Measurements from ENCODE around the gene FFAR1.

The FFAR1 gene

DNA sequence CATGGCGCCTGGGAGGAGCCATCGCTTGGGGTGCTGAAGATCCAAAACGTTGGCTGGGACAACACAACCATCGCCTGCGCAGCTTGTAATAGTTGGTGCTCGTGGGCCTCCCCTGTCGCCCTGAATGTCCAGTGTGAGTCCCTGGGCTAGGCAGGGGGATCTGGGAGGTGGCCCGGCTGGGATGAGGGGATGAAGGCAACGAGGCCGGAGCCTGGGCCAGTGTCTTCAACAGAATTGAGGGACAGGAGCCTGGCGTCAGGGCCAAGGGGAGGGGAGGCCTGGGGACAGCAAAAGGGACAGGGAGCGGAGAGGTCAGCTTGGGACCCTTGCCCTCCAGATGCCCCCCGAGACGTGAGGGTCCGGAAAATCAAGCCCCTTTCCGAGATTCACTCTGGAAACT lies 6.7 kb upstream of the FFAR1 start:
- in situ Hi-C loops (cut with HindIII; ENCODE audit: low sequenced_read_pairs): no loop called here

DNA sequence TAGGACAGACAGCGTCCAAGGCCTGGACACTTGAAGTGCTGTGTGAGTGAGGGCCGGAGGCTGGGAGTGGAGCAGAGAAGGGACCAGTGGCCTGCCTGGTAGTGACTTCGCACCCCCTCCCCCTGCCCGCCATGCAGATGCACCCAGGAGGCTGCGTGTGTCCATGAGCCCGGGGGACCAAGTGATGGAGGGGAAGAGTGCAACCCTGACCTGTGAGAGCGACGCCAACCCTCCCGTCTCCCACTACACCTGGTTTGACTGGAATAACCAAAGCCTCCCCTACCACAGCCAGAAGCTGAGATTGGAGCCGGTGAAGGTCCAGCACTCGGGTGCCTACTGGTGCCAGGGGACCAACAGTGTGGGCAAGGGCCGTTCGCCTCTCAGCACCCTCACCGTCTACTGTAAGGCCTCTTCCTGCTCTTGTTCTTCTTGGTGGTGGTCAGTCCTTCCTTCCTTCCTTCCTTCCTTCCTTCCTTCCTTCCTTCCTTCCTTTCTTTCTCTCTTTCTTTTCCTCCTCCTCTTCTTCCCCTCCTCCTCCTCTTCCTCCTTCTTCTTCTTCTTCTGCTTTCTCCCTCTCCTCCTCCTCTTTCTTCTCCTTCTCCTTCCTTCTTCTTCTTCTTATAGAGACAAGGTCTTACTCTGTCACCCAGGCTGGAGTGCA lies 6.0 kb upstream of the FFAR1 start:
- in situ Hi-C loops (cut with HindIII; ENCODE audit: low sequenced_read_pairs): no loop called here

DNA sequence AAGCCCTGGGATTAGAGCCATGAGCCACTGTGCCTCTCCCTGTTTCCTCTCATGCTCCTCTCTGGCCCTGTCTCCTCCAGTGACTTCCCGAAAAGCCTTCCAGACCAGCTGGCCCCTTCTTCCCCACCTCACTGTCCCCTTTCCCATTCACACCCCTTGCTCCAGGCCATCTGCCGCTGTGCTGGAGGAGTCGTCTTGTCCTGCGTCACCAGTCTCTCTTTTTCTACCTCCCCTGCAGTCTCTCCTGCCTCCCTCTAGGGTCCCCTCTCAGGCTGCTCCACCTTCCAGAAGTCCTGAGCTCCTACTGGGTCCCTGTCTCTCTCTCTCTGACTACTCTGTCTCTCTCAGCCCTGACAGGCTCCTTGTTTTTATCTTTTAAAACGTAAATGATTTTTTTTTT lies 5.3 kb upstream of the FFAR1 start:
- in situ Hi-C loops (cut with HindIII; ENCODE audit: low sequenced_read_pairs): no loop called here

DNA sequence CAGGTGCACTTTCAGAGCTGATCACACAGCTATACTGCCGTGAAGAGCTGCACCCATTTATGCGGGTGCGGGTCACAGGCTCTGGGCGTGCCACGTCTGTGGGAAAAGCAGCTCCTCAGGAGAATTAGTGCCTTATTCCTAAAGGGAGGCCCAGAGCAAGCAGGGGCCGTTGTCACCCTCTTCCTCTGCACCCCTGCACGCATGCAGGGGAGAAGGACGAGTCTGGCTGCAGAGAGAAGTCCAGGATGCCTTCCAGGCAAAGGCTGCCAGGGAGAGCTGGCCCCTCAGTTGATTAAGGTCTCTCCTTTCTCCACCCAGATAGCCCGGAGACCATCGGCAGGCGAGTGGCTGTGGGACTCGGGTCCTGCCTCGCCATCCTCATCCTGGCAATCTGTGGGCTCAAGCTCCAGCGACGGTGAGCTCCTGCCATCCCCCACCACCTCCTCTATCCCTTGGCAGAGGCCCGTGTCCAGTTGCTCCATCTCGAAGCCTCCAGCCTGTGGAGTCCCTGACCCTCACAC lies 3.1 kb upstream of the FFAR1 start:
- in situ Hi-C loops (cut with HindIII; ENCODE audit: low sequenced_read_pairs): no loop called here

DNA sequence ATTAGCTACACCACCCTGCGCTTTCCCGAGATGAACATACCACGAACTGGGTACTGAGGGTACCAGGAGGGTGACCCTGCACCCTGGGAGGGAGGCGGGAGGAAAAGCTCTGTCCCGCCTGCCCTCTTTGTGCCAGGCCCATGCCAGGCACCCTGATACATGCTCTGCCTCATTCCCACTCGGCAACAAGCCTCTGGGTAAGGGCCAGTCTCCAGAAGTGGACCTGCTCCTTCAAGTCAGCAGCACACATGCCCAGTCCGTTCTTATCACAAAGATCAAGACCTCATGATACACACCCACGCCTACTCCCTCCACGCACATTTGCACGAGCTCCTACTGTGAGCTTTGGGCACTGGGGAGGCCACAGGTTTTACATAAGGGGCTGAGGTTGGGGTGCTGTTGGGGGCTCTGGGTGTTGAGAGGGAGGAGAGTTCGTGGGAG lies 2.0 kb upstream of the FFAR1 start:
- in situ Hi-C loops (cut with HindIII; ENCODE audit: low sequenced_read_pairs): no loop called here

DNA sequence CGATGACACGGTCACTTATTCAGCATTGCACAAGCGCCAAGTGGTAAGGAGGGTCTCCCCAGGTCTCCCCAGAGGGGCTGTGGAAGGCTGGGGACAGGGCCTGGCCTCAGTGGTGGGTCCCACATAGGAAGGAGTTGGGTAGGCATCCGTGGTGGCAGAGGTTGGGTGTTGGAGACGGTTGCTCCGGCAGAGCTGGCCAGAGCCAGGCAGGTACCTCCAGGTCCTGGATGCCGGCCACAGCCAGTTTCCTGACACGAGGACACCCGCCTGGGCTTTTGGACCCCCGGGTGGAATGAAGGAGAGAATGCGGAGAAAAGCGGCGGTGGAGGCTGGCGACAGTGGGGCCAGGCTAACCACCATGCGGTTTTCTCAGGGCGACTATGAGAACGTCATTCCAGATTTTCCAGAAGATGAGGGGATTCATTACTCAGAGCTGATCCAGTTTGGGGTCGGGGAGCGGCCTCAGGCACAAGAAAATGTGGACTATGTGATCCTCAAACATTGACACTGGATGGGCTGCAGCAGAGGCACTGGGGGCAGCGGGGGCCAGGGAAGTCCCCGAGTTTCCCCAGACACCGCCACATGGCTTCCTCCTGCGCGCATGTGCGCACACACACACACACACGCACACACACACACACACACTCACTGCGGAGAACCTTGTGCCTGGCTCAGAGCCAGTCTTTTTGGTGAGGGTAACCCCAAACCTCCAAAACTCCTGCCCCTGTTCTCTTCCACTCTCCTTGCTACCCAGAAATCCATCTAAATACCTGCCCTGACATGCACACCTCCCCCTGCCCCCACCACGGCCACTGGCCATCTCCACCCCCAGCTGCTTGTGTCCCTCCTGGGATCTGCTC lies 1.3 kb upstream of the FFAR1 start:
- in situ Hi-C loops (cut with HindIII; ENCODE audit: low sequenced_read_pairs): no loop called here

DNA sequence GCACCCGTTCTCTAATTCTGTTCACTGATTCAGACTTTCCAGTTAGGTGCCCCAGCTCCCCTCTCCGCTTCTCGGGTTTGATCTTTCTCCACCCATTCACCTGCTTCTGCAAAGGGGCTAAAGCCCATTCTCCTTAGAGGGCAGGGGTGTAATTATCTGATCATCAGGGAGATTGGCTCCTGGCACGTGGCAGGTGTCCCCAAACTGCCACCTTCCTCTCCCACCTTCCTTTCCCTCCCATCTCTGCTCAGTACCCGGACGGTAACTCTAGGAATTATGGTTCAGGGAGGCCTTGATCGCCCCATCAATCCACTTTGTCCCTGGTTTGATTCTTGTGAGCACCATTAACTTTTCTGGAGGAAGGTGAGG lies 212 bp downstream of the FFAR1 start:
- in situ Hi-C loops (cut with HindIII; ENCODE audit: low sequenced_read_pairs): no loop called here

DNA sequence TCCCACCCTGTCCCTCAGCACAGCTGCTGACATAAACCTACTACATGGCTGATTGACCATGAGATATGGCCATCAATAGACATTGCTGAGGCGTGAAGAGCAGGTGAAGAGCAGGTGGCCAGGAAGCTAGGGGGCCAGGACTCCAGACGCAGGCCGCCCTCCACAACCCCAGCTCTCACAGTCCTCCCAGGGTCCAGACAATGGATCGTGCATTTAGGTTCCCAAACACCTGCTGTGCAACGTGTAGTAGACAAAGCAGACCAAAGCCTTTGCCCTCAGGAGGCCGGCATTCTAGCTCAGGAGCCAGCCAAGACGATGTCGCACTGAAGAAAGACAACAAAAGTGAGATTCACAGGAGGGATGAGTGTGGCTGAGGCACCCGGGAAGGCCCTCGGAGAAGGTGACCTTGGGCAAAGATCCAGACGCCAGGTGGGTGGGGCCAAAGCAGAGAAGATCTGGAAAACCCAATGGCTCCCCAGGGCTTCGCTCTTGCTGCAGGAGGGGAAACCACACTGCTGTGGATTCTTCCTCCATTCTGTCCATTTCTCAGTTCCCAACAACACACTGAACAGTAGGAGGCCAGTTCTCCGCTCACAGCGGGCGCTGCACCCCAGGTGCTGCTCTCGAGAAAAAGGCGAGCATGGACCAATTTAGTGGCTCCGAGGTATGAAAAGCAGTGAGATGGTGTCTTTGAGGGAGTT lies 1.4 kb downstream of the FFAR1 start:
- in situ Hi-C loops (cut with HindIII; ENCODE audit: low sequenced_read_pairs): no loop called here

DNA sequence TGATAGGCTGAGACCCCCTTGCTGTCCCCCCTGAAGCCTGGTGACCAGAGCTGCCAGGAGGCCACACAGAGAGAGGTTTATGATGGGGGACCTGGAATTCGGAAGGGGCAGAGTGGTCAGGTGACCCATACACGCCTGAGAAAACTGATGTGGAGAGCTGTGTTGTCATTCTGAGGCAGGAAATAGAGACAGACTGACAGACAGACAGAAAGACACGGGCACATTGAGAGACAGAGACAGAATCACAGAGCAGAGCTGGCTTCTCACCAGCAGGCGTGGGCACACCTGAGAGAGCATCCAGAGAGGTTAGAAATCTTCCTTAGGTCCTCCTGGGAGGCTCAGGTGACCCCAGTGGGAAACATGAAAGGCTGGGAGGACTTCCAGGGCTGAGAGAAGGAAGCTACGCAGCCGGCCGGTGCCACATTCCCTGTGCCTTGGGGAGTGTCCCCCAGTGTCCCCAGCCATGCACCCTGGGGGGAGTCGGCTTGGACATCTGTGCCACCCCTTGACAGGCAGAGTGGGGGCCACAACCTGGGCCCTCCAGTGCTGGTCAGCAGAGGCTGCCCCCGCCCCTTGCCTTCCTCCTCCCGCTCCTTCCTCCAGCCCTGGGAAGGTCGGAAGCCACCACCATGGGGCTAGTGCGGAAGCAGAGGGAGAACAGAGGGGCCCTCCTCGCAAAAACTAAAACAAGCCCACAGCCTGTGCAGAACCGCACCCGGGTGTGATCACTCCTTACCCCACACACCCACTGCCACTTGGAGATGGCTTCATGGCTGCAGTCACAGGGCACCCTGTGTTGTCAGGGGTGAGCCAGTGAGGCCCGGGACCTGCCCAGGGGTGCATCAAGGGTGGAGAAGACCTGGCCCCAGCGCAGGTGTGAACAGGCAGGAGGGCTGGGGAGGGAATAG lies 2.2 kb downstream of the FFAR1 start:
- in situ Hi-C loops (cut with HindIII; ENCODE audit: low sequenced_read_pairs): loop anchor here (5.0 kb wide), 1 partner anchor 82 kb away; no protein-coding TSS in a partner anchor

DNA sequence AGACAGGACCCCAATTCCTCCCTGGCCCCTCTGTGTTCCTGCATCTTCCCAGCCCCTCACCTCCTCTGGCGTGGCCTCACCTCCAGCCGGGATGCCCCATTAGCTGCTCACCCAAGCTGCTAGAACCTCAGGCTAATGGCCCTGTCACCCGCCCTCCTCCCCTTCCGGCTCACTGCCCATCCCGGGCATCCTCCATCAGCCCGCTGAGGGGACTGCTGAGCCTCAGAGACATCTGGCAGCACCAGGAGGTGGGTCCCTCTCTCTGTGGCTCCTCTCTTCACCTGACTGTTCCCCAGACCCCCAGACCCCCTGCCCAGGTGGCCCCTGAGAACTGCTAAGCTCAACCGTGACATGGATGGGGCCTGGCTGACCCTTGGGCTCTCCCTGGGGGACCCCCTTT lies 2.9 kb downstream of the FFAR1 start:
- in situ Hi-C loops (cut with HindIII; ENCODE audit: low sequenced_read_pairs): loop anchor here (5.0 kb wide), 1 partner anchor 82 kb away; no protein-coding TSS in a partner anchor

DNA sequence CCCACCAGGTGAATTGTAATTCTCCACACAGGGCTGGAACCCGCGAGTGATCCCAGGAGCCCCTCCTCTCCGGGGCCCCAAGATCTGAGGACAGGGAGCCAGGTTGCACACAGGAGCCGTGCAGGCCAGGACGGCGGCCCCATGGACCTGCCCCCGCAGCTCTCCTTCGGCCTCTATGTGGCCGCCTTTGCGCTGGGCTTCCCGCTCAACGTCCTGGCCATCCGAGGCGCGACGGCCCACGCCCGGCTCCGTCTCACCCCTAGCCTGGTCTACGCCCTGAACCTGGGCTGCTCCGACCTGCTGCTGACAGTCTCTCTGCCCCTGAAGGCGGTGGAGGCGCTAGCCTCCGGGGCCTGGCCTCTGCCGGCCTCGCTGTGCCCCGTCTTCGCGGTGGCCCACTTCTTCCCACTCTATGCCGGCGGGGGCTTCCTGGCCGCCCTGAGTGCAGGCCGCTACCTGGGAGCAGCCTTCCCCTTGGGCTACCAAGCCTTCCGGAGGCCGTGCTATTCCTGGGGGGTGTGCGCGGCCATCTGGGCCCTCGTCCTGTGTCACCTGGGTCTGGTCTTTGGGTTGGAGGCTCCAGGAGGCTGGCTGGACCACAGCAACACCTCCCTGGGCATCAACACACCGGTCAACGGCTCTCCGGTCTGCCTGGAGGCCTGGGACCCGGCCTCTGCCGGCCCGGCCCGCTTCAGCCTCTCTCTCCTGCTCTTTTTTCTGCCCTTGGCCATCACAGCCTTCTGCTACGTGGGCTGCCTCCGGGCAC lies 3.9 kb downstream of the FFAR1 start:
- in situ Hi-C loops (cut with HindIII; ENCODE audit: low sequenced_read_pairs): loop anchor here (5.0 kb wide), 1 partner anchor 81 kb away; no protein-coding TSS in a partner anchor

DNA sequence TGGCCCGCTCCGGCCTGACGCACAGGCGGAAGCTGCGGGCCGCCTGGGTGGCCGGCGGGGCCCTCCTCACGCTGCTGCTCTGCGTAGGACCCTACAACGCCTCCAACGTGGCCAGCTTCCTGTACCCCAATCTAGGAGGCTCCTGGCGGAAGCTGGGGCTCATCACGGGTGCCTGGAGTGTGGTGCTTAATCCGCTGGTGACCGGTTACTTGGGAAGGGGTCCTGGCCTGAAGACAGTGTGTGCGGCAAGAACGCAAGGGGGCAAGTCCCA lies 4.4 kb downstream of the FFAR1 start:
- in situ Hi-C loops (cut with HindIII; ENCODE audit: low sequenced_read_pairs): loop anchor here (5.0 kb wide), 1 partner anchor 80 kb away; no protein-coding TSS in a partner anchor

DNA sequence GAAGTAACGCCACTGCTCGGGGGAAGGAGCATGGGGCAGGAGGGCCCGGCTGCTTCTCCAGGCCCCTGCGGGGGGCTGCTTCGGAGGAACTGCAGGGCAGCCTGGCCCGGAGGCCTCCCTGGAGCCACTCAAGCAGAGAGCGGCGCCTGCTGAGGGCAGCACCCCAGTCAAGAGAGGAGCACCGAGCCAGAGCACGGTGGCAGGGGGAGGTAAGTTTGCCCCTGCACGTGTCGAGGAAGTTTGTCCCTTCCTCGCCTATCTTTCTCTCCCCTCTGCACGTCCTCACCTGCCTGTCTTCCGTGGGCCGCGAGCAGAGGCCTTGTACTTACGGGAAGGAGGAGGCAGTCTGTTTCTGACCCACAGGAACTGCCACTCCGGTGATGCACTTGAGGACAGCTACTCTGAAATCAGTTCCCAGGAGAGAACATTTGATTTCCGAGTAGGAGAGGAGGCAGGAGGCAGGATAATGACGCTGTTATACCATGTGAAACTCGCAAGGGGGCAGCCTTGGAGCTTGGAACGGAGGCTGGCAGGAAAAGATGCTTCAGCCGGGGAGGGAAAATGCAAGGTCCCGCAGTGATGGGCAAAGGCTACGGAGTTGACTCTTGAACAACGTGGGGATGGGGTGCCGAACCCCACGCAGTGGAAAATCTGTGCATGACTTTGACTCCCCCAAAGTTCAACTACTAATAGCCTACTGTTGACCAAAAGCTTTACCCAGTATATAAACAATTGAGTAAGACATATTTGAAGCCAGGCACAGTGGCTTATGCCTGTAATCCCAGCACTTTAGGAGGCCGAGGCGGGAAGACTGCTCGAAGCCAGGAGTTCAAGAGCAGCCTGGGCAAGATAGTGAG lies 5.0 kb downstream of the FFAR1 start:
- in situ Hi-C loops (cut with HindIII; ENCODE audit: low sequenced_read_pairs): loop anchor here (5.0 kb wide), 1 partner anchor 80 kb away; no protein-coding TSS in a partner anchor

DNA sequence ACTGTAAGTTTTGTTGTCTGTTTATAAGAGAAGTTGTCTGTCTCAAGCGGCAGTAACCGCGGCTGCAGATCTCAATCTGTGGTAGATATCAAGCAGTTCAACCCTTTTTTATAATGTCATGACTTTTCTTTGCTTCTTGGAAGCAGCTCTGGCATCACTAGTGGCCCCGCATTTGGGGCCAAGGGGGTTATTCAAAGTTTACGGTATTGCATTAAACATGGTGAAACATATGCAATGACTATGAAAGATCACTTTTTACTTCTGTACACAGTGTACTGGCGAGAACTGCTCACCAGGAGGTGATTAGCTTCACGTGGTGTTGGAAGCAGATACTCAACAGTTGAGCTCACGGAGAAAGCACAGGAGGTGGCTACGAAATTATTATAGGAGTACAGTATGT lies 5.9 kb downstream of the FFAR1 start:
- in situ Hi-C loops (cut with HindIII; ENCODE audit: low sequenced_read_pairs): loop anchor here (5.0 kb wide), 1 partner anchor 79 kb away; no protein-coding TSS in a partner anchor

DNA sequence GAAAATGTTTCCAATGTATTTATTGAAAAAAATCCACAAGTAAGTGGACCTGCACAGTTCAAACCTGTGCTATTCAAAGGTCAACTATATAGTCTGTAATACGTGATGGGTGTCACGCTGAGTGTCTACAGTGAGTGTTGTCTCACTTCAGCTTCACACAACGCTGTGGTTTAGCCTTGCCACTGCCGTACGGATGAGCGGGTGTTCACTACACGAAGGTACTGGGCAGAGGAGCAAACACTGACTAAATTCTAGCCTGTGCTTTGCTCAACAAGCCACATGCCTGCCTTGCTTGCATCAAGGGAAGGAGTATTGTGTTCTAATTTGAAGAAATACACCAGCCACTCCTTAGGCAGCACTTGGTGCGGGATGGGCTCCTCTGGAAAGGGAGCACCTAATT lies 7.2 kb downstream of the FFAR1 start:
- in situ Hi-C loops (cut with HindIII; ENCODE audit: low sequenced_read_pairs): loop anchor here (5.0 kb wide), 1 partner anchor 77 kb away; no protein-coding TSS in a partner anchor

DNA sequence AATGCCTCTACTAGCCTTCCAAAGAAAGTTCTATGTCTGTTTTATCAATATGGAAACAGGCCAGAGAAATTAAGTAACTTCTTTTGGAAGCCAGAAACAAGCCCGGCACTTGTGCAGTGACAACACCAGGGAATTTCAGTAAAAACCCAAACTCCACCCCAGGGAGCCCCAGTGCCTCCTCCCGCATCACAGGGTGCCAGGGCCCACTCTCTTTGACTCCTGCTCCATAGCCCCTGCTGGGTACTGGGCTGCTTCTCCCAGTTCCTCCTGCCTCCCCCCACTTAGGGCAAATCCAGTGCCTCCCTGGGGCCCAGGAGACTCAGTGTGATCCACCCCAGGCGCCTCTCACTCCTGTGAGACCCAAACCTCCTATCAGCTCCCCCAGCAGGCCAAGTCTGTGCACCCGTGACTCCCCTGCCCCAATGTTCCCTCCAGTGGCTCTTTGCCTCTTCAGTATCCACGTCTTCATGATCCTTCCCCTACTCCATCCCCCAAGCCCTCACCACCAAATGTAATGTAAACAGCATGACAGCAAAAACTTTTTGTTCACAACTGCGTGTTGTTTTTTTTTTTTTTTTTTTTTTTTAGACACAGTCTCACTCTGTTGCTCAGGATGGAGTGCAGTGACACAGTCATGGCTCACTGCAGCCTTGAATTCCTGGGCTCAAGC lies 8.2 kb downstream of the FFAR1 start:
- in situ Hi-C loops (cut with HindIII; ENCODE audit: low sequenced_read_pairs): no loop called here

DNA sequence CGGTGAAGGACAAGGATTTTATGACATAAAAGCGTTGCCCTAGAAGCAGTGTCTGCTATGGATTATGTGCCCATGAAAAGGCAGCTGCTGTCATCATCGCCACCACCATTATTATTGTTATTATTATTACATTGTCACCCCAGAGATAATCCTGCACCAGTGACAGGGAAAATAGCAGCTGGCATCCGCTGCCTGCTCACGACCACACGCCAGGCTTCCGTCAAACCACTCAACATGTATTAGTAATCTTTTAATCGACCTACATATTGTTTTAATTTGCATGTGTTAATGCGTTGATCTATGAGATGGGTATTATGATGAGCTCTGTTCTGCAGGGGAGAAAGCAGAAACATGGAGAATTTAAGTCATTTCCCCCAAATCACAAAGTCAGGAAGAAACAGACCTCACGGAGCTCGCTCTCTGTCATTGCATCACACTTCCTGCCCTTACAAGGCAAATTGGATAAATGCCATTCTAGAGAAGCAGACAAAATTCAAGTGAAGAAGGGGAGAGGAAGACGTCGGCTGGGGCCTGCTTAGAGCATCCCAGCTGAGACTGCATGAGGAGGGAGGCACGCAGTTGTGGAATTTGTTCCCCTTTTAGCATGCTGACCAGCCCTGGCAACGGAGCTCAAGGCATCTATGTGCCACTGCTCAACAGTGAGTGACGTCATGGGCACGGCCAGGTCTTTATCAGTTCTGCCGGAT lies 10.3 kb downstream of the FFAR1 start, which contains the start of gene FFAR3:
Gene FFAR3 (plus strand): TSS at position 594 of the 707 bp plus-strand sequence. CDS start 431 bp downstream, outside the sequence.
- in situ Hi-C loops (cut with HindIII; ENCODE audit: low sequenced_read_pairs): no loop called here
